ENCODE results near the gene SLC3A2. TPM values are rescaled to one million over a fixed set of nuclear protein-coding genes. Genes with fewer than 3 reads are reported as not detected.
A peak's percentile ranks its signal among the peaks of the same experiment; 100 is the strongest.

SLC3A2 gene
- total RNA-seq = 100 to 1,000 TPM in 1 of 6 donors, 10 to 100 TPM in 5; 68.8 to 331 (median 75.1) TPM
- polyA plus RNA-seq = 100 to 1,000 TPM in 1 of 2 donors, 10 to 100 TPM in 1; 66.9 to 116 TPM

DNA sequence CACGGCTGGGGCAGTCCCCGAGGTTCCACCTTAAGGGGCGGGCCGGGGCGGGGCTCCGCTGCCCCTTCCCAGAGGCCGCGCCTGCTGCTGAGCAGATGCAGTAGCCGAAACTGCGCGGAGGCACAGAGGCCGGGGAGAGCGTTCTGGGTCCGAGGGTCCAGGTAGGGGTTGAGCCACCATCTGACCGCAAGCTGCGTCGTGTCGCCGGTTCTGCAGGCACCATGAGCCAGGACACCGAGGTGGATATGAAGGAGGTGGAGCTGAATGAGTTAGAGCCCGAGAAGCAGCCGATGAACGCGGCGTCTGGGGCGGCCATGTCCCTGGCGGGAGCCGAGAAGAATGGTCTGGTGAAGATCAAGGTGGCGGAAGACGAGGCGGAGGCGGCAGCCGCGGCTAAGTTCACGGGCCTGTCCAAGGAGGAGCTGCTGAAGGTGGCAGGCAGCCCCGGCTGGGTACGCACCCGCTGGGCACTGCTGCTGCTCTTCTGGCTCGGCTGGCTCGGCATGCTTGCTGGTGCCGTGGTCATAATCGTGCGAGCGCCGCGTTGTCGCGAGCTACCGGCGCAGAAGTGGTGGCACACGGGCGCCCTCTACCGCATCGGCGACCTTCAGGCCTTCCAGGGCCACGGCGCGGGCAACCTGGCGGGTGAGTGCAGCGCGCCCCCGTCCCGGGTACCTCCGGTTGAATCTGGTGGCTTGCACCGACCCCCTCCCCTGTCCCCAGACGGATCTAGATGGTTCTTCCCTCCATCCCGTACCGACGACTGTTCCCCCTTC is at the start of gene SLC3A2:
TSS of gene SLC3A2 (plus strand) at position 94 of the 776 bp plus-strand sequence. CDS start at position 222, 128 bp downstream.
- FAIRE-seq (no peak), DNase-seq (peak; percentile 87 to 95 (median 90)), ATAC-seq (peak; percentile 83 to 91 (median 86))
- Histone ChIP-seq H3K36me3 (peaks cover 0 to 36% (median 30%) of the 10 kb centered on the region in 3 donors), H3K4me3 (peak within 1 kb of the TSS; percentile 80 to 92 (median 88)), H3K27ac (peak within 1 kb of the TSS; percentile 99), H3K27me3 (no peaks in the 10 kb centered on the region), H3K4me1 (peaks cover 31 to 57% (median 57%) of the 10 kb centered on the region in 3 donors), H3K9me3 (no peaks in the 10 kb centered on the region)
- TF ChIP-seq, protein P1, sequence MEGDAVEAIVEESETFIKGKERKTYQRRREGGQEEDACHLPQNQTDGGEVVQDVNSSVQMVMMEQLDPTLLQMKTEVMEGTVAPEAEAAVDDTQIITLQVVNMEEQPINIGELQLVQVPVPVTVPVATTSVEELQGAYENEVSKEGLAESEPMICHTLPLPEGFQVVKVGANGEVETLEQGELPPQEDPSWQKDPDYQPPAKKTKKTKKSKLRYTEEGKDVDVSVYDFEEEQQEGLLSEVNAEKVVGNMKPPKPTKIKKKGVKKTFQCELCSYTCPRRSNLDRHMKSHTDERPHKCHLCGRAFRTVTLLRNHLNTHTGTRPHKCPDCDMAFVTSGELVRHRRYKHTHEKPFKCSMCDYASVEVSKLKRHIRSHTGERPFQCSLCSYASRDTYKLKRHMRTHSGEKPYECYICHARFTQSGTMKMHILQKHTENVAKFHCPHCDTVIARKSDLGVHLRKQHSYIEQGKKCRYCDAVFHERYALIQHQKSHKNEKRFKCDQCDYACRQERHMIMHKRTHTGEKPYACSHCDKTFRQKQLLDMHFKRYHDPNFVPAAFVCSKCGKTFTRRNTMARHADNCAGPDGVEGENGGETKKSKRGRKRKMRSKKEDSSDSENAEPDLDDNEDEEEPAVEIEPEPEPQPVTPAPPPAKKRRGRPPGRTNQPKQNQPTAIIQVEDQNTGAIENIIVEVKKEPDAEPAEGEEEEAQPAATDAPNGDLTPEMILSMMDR (IDR thresholded peaks at IDR 0.05) = peak; percentile 26 to 57 (median 43)
- intact Hi-C loops (cut with DNase I) = no loop called here
- 0 to 1% methylated on average over 67 to 69 of the region's 69 CpGs for WGBS, 2 donors

DNA sequence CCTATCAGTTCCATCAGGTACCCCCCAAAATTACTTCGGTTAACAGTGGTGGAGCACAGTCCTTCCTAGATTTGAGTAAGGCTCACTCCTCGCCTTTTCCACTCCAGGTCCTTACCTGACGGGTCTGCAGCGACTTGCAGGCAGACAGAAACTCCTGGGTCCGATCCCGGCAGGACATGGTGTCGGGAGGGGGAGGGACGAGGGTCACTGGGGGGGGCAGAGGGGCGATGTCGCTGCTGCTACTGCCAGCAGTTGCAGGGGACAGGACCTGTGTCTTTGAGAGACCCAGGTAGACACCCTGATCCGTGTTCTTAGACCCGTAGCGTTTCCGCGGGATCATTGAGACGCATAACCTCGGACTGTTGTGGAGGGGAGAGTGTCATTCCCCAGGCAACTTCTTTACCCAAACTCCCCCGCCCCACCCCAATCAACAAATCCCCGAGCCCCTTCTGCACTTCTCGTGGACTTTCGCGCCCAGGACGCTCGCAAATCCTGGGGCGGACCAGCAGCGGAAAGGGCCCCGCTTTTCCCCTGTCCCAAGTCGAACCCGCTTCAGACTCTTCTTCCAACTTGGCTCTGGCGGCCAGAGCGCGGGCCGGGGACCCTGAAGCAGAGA is 49.7 kb upstream of the SLC3A2 start:
- intact Hi-C loops (cut with DNase I) = no loop called here
- 1% methylated on average over 32 to 33 of the region's 33 CpGs for WGBS, 2 donors
- TF ChIP-seq, protein P1 (IDR thresholded peaks at IDR 0.05) = no peak

DNA sequence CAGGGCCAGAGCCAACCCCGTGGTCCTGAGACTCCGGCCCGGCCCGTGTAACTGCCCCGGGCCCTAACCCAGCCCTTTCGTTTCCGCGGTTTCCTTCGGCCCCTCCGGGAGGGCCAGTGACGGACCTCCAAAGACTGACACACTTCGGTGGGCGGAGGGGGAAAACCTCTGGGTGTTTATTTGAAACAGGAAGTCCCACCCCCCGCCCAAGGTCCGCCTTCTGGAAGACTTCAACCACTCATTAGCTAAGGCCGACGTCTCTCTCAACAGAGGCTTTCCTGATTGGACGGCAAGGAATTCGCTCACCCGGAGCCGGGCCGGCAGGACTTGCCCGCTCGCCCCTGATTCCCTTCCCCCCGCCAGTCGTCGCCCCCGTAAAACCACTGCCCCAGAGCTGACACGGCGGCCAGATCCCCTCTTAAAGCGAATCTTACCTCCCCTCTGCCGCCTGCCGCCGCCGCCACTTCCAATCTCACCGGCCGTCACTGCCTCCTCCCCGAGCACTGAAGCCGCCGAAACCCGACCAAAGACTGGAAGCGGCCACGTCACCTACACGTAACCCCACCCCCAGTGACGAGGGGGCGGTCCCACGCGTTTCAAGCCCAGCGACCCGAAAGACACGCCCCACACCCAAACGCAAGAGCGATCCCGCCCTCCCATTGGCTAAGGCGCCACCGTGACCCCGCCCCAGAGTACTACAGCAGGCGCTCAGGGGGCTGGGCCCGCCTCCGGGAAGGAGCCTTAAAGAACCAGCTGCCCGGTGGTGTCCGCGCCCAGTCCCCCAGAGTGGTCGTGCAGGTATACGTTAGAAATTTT is 49.0 kb upstream of the SLC3A2 start, which contains the start of gene STX5:
TSS of gene STX5 (minus strand) at position 532 of the 816 bp plus-strand sequence. CDS start 808 bp downstream, outside the sequence.
- H3K4me1 ChIP-seq = peaks cover 0 to 20% (median 6%) of the 10 kb centered on the region in 3 donors
- FAIRE-seq = peak; percentile 53
- peak within 1 kb of the TSS; percentile 83 to 96 (median 94) for H3K27ac ChIP-seq
- peaks cover 0 to 24% (median under 1%) of the 10 kb centered on the region in 3 donors for H3K36me3 ChIP-seq
- no peaks in the 10 kb centered on the region for H3K9me3 ChIP-seq
- DNase-seq = peak; percentile 99 to 100 (median 99)
- no peaks in the 10 kb centered on the region for H3K27me3 ChIP-seq
- TF ChIP-seq, protein P1 (IDR thresholded peaks at IDR 0.05) = no peak
- ATAC-seq = peak; percentile 94 to 98 (median 96)
- intact Hi-C loops (cut with DNase I) = no loop called here
- 0% methylated on average over 64 to 65 of the region's 65 CpGs for WGBS, 2 donors
- peak within 1 kb of the TSS; percentile 63 to 90 (median 84) for H3K4me3 ChIP-seq

More for the DNA sequence above, 49.7 kb upstream of the SLC3A2 start:
- Histone ChIP-seq H3K27ac (peak overlapping the region; percentile 83 to 96 (median 94)), H3K9me3 (no peaks in the 10 kb centered on the region), H3K27me3 (no peaks in the 10 kb centered on the region), H3K4me1 (peaks cover 0 to 20% (median 6%) of the 10 kb centered on the region in 3 donors), H3K4me3 (peak overlapping the region; percentile 63 to 90 (median 84)), H3K36me3 (peaks cover 0 to 31% (median 7%) of the 10 kb centered on the region in 3 donors)
- FAIRE-seq (no peak), DNase-seq (peak in 2 of 6 donors; percentile 45 to 72), ATAC-seq (no peak)

DNA sequence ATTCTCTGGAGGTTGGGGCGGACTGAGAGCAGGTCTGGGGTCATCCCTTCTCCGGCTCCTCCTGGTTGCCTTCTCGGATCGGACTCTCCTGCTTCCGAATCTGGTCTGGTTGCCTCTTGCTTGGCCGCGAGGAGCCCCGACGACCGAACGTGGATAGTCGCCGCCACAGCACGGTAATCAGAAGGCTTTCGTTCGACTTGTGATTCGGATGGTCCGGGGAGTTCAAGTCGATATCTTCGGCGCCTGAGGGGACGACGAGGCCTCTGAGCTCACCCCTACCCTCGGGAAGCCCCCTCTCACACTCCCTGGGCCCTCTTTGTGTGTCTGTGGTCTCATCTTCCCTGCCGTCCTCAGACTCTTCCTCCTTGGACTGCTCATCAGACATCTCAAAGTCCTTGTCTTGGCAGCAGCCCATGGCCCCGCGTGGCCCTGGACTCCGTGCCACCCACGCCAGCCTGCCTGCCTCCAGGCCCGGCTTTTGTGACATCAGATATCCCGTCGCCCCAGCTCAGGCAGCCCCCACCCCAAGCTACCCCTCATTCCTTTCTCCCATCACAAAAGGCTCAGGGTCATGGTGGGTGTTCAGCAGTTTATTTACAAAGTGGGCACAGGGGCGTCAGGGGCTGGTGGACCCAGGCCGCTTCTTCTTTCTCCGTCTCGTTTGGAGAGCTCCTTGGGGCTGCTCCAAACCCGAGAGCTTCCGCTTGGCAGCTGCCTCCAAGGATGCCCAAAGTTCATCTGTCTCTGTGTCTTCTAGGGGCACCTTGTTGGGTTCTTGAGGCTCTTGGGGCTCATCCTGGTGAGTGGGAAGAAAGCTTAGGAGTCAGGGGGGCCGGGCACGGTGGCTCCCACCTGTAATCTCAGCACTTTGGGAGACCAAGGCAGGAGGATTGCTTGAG is 48.1 kb upstream of the SLC3A2 start, which contains the start of gene TEX54:
TSS of gene TEX54 (minus strand) at position 506 of the 899 bp plus-strand sequence.
- no peaks in the 10 kb centered on the region for H3K9me3 ChIP-seq
- peaks cover 0 to 16% (median 0%) of the 10 kb centered on the region in 3 donors for H3K36me3 ChIP-seq
- H3K27ac ChIP-seq = peak within 1 kb of the TSS; percentile 83 to 96 (median 94)
- no peak for FAIRE-seq
- H3K27me3 ChIP-seq = no peaks in the 10 kb centered on the region
- H3K4me3 ChIP-seq = peak within 1 kb of the TSS; percentile 63 to 90 (median 84)
- peak; percentile 9 to 27 (median 13) for ATAC-seq
- WGBS, 2 donors = 7 to 8% methylated on average over 39 to 40 of the region's 40 CpGs
- intact Hi-C loops (cut with DNase I) = no loop called here
- TF ChIP-seq, protein P1 (IDR thresholded peaks at IDR 0.05) = no peak
- peak in 5 of 6 donors; percentile 30 to 80 (median 64) for DNase-seq
- peaks cover 0 to 20% (median 6%) of the 10 kb centered on the region in 3 donors for H3K4me1 ChIP-seq

All from pancreas (tissue), 10 donors.